Measurements from ENCODE around the gene DEPDC7. TPM values are rescaled to one million over a fixed set of nuclear protein-coding genes. Genes with fewer than 3 reads are reported as not detected.

DEPDC7 gene
- total RNA-seq, 1 experiment from 2014 or later, result 5.6 TPM

DNA sequence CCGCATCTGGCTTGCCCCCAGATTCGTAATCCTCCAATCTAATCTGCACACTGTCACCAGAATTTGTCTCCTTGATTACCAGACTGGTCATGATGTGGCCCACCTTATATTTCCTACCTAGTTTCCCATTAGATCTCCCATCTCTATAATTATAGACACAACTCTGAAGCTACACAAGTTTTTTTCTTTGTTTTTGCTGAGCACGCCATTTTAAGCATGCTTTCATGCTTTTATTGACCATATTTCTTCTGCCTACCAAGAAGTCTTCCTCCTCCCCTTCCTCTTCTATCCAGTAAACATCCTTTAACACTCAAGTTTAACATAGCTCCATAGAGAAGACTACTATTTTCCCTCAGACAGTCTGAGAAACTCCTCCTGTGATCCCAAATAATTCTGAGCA, 24.3 kb upstream of the DEPDC7 start:
- TF ChIP-seq ATF1 (CRISPR knock-in tag; IDR thresholded peaks at IDR 0.05) (no peak), SMAD4 (CRISPR knock-in tag; IDR thresholded peaks at IDR 0.05) (no peak), ZNF121 (CRISPR knock-in tag; IDR thresholded peaks at IDR 0.05) (no peak), ZNF219 (CRISPR knock-in tag; IDR thresholded peaks at IDR 0.05; ENCODE audit: borderline replicate concordance) (no peak), NR2C2 (CRISPR knock-in tag; IDR thresholded peaks at IDR 0.05) (no peak), NR3C1 (CRISPR knock-in tag; conservative IDR thresholded peaks at IDR 0.05; ENCODE audit: low read depth) (no peak), TCF7 (CRISPR knock-in tag; IDR thresholded peaks at IDR 0.05; ENCODE audit: low read depth) (no peak), GTF2I (CRISPR knock-in tag; conservative IDR thresholded peaks at IDR 0.05) (no peak)
- H3K27me3 Mint-ChIP-seq (ENCODE audit: low read depth), result peaks cover 2% of the 10 kb centered on the region; the same call in 1 of the 2 replicates
- ChIA-PET CTCF (interaction anchor here (1.5 kb wide), 1 partner anchor 198 kb away, joined by 3 read pairs; no protein-coding TSS in a partner anchor), POLR2A (no interaction called here)
- no peaks in the 10 kb centered on the region for H3K36me3 Mint-ChIP-seq
- no peak overlapping the region for H3K27ac Mint-ChIP-seq
- no peak for ATAC-seq
- peaks cover 22% of the 10 kb centered on the region for H3K9me3 Mint-ChIP-seq
- H3K4me3 Mint-ChIP-seq, result no peak overlapping the region
- DNase-seq (ENCODE audit: low spot score), result no peak
- peaks cover 8% of the 10 kb centered on the region; the same call in 1 of the 2 replicates for H3K4me1 Mint-ChIP-seq

GRCh38 chr11:32991898-32992297, 23.8 kb upstream of the DEPDC7 start:
- H3K27ac Mint-ChIP-seq, result no peak overlapping the region
- no peak overlapping the region for H3K4me3 Mint-ChIP-seq
- no peak for ATAC-seq
- TF ChIP-seq TCF7 (CRISPR knock-in tag; IDR thresholded peaks at IDR 0.05; ENCODE audit: low read depth) (no peak), IRF2 (CRISPR knock-in tag; IDR thresholded peaks at IDR 0.05; ENCODE audit: borderline replicate concordance, low read depth) (no peak), SMAD3 (CRISPR knock-in tag; IDR thresholded peaks at IDR 0.05; ENCODE audit: borderline replicate concordance) (no peak), ZNF317 (CRISPR knock-in tag; IDR thresholded peaks at IDR 0.05; ENCODE audit: borderline replicate concordance, low read depth) (no peak), E2F1 (CRISPR knock-in tag; IDR thresholded peaks at IDR 0.05) (no peak), AR (CRISPR knock-in tag; IDR thresholded peaks at IDR 0.05) (no peak), TP53 (CRISPR knock-in tag; IDR thresholded peaks at IDR 0.05) (no peak), ZNF232 (CRISPR knock-in tag; IDR thresholded peaks at IDR 0.05) (no peak), CREB1 (CRISPR knock-in tag; IDR thresholded peaks at IDR 0.05) (no peak), ZNF121 (CRISPR knock-in tag; IDR thresholded peaks at IDR 0.05) (no peak), ZNF671 (CRISPR knock-in tag; IDR thresholded peaks at IDR 0.05) (no peak), MYBL2 (CRISPR knock-in tag; IDR thresholded peaks at IDR 0.05) (no peak), ERG (CRISPR knock-in tag; IDR thresholded peaks at IDR 0.05) (no peak), ATF1 (CRISPR knock-in tag; IDR thresholded peaks at IDR 0.05) (no peak)
- TF ChIP-seq, protein P1, sequence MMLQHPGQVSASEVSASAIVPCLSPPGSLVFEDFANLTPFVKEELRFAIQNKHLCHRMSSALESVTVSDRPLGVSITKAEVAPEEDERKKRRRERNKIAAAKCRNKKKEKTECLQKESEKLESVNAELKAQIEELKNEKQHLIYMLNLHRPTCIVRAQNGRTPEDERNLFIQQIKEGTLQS (CRISPR knock-in tag; conservative IDR thresholded peaks at IDR 0.05), result no peak
- TF ChIP-seq, protein P2, sequence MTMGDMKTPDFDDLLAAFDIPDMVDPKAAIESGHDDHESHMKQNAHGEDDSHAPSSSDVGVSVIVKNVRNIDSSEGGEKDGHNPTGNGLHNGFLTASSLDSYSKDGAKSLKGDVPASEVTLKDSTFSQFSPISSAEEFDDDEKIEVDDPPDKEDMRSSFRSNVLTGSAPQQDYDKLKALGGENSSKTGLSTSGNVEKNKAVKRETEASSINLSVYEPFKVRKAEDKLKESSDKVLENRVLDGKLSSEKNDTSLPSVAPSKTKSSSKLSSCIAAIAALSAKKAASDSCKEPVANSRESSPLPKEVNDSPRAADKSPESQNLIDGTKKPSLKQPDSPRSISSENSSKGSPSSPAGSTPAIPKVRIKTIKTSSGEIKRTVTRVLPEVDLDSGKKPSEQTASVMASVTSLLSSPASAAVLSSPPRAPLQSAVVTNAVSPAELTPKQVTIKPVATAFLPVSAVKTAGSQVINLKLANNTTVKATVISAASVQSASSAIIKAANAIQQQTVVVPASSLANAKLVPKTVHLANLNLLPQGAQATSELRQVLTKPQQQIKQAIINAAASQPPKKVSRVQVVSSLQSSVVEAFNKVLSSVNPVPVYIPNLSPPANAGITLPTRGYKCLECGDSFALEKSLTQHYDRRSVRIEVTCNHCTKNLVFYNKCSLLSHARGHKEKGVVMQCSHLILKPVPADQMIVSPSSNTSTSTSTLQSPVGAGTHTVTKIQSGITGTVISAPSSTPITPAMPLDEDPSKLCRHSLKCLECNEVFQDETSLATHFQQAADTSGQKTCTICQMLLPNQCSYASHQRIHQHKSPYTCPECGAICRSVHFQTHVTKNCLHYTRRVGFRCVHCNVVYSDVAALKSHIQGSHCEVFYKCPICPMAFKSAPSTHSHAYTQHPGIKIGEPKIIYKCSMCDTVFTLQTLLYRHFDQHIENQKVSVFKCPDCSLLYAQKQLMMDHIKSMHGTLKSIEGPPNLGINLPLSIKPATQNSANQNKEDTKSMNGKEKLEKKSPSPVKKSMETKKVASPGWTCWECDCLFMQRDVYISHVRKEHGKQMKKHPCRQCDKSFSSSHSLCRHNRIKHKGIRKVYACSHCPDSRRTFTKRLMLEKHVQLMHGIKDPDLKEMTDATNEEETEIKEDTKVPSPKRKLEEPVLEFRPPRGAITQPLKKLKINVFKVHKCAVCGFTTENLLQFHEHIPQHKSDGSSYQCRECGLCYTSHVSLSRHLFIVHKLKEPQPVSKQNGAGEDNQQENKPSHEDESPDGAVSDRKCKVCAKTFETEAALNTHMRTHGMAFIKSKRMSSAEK (CRISPR knock-in tag; IDR thresholded peaks at IDR 0.05; ENCODE audit: borderline replicate concordance), result no peak
- H3K4me1 Mint-ChIP-seq, result peaks cover 8% of the 10 kb centered on the region; the same call in 1 of the 2 replicates
- H3K9me3 Mint-ChIP-seq, result peaks cover 22% of the 10 kb centered on the region
- H3K36me3 Mint-ChIP-seq, result no peaks in the 10 kb centered on the region
- peaks cover 2% of the 10 kb centered on the region; the same call in 1 of the 2 replicates for H3K27me3 Mint-ChIP-seq (ENCODE audit: low read depth)
- DNase-seq (ENCODE audit: low spot score), result no peak
- CTCF ChIA-PET, result interaction anchor here (1.5 kb wide), 1 partner anchor 199 kb away, joined by 3 read pairs; no protein-coding TSS in a partner anchor
- POLR2A ChIA-PET, result no interaction called here

Measured in WTC11 (cell line).